Renal pelvis (tissue), 3 donors: ENCODE measurements around the gene SLC16A14. TPM values are rescaled to one million over a fixed set of nuclear protein-coding genes. Genes with fewer than 3 reads are reported as not detected.

Experiments
- polyA plus RNA-seq, 3 donors: library from polyadenylated mRNA; unstranded; fragments of 120-200 nt; gene quantifications; one replicate each; pipeline ENCODE4 v1.2.1, GENCODE V29; 2013; ENCODE audit not compliant: insufficient read length in 3 of 3

Gene SLC16A14
- polyA plus RNA-seq, 3 donors = 6.5 to 6.9 (median 6.7) TPM

Other genes with a start within 250 kb of the SLC16A14 start
- 100 to 1,000 TPM; 173 to 209 (median 182) TPM for gene TRIP12, start 146.9 kb downstream of the SLC16A14 start, polyA plus RNA-seq
- gene FBXO36, start 146.4 kb downstream of the SLC16A14 start, polyA plus RNA-seq = 1 to 10 TPM; 5.9 to 7.8 (median 7.3) TPM
- 10 to 100 TPM; 15.5 to 22.8 (median 17.8) TPM for gene SP110, start 151.1 kb upstream of the SLC16A14 start, polyA plus RNA-seq
- 1 to 10 TPM in 2 of 3 donors, under 1 TPM in 1; 0.54 to 1.8 (median 1.5) TPM for gene SP140, start 156.8 kb upstream of the SLC16A14 start, polyA plus RNA-seq